Mesothelial cell of epicardium (in vitro differentiated cells): ENCODE measurements around the gene BICRAL. TPM values are rescaled to one million over a fixed set of nuclear protein-coding genes. Genes with fewer than 3 reads are reported as not detected.

Experiments
- DNase-seq, 2 experiments: peaks; one replicate each; pipeline ENCODE4 v3.0.0; 2021; ENCODE audit warnings: low spot score in 2 of 2; ENCODE audit not compliant: unreplicated experiment in 2 of 2
- H3K27ac Mint-ChIP-seq: 2 replicates; pipeline ENCODE4 v1.8.0; 2021; ENCODE audit warnings: mixed read lengths
- H3K27me3 Mint-ChIP-seq: 2 replicates; pipeline ENCODE4 v1.8.0; 2021; ENCODE audit warnings: low read depth, mixed read lengths
- H3K36me3 Mint-ChIP-seq: 2 replicates; pipeline ENCODE4 v1.8.0; 2021; ENCODE audit warnings: mixed read lengths
- H3K4me1 Mint-ChIP-seq: 2 replicates; pipeline ENCODE4 v1.8.0; 2021; ENCODE audit warnings: mixed read lengths
- H3K4me3 Mint-ChIP-seq: 2 replicates; pipeline ENCODE4 v1.8.0; 2021; ENCODE audit warnings: mild to moderate bottlenecking, moderate library complexity, mixed read lengths
- H3K9me3 Mint-ChIP-seq: 2 replicates; pipeline ENCODE4 v1.8.0; 2021; ENCODE audit warnings: mixed read lengths
- total RNA-seq: library from RNA; stranded (reverse); gene quantifications from 3 replicates; pipeline ENCODE4 v1.2.1, GENCODE V29; 2021
- TF ChIP-seq, protein P1 (sequence below): fragments of 200-600 bp; sonication (generic); IDR thresholded peaks from one replicate; pipeline ENCODE4 v1.5.0; 2021; ENCODE audit warnings: antibody characterized with exemption; ENCODE audit not compliant: unreplicated experiment

Gene BICRAL
- total RNA-seq, 1 donor from 2014 or later, result 13.2 TPM

- Mint-ChIP-seq H3K27me3 (no peaks in the 10 kb centered on the region), H3K4me1 (peaks cover 1% of the 10 kb centered on the region), H3K36me3 (no peaks in the 10 kb centered on the region), H3K4me3 (no peak overlapping the region), H3K9me3 (no peaks in the 10 kb centered on the region), H3K27ac (no peak overlapping the region)
- TF ChIP-seq, protein P1, sequence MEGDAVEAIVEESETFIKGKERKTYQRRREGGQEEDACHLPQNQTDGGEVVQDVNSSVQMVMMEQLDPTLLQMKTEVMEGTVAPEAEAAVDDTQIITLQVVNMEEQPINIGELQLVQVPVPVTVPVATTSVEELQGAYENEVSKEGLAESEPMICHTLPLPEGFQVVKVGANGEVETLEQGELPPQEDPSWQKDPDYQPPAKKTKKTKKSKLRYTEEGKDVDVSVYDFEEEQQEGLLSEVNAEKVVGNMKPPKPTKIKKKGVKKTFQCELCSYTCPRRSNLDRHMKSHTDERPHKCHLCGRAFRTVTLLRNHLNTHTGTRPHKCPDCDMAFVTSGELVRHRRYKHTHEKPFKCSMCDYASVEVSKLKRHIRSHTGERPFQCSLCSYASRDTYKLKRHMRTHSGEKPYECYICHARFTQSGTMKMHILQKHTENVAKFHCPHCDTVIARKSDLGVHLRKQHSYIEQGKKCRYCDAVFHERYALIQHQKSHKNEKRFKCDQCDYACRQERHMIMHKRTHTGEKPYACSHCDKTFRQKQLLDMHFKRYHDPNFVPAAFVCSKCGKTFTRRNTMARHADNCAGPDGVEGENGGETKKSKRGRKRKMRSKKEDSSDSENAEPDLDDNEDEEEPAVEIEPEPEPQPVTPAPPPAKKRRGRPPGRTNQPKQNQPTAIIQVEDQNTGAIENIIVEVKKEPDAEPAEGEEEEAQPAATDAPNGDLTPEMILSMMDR, result no peak
- no peak for DNase-seq
These were observed 134.4 kb downstream of the BICRAL start for GRCh38 chr6:42916288-42916687.

Other genes starting within 250 kb of the BICRAL start
- gene UBR2, start 218.0 kb upstream of the BICRAL start, total RNA-seq, result 26.8 to 28.4 TPM (median 28.2 TPM) in 3 replicates
- gene PRPH2, start 59.5 kb upstream of the BICRAL start, total RNA-seq, result 0.11 to 0.16 TPM (median 0.11 TPM) in 3 replicates
- 19.5 to 21.2 TPM (median 20.3 TPM) in 3 replicates for gene TBCC, start 35.9 kb upstream of the BICRAL start, total RNA-seq
- 89.2 to 90.6 TPM (median 90.1 TPM) in 3 replicates for gene RPL7L1, start 97.6 kb downstream of the BICRAL start, total RNA-seq
- gene PTCRA, start 134.0 kb downstream of the BICRAL start, total RNA-seq, result not detected in 3 replicates
- 61.0 to 64.4 TPM (median 61.6 TPM) in 3 replicates for gene CNPY3, start 147.4 kb downstream of the BICRAL start, total RNA-seq
- 1.2 to 1.7 TPM (median 1.4 TPM) in 3 replicates for gene GNMT, start 178.7 kb downstream of the BICRAL start, total RNA-seq
- 31.2 to 32.9 TPM (median 32.3 TPM) in 3 replicates for gene PEX6, start 197.1 kb downstream of the BICRAL start, total RNA-seq
- 45.1 to 46.3 TPM (median 46.2 TPM) in 3 replicates for gene PPP2R5D, start 202.5 kb downstream of the BICRAL start, total RNA-seq
- 56.3 to 64.2 TPM (median 60.1 TPM) in 3 replicates for gene MEA1, start 231.9 kb downstream of the BICRAL start, total RNA-seq
- gene KLHDC3, start 232.2 kb downstream of the BICRAL start, total RNA-seq, result 88.3 to 97.3 TPM (median 95.1 TPM) in 3 replicates
- 44.2 to 45.9 TPM (median 45.1 TPM) in 3 replicates for gene RRP36, start 239.6 kb downstream of the BICRAL start, total RNA-seq